RWPE1 (cell line): ENCODE measurements around the gene RNU5B-1.

Source experiments
- CTCF ChIA-PET: fragments of 350-600 bp; sonication (Branson Sonifier 250); formaldehyde crosslinking; extraction: SDS; loops from one replicate; lab custom pipeline; 2021; lab: Yijun Ruan, JAX
- POLR2A ChIA-PET: fragments of 400-600 bp; formaldehyde crosslinking; extraction: SDS; loops from one replicate; lab custom pipeline; 2020; ENCODE audit warnings: antibody characterized with exemption; ENCODE audit not compliant: low non-redundant PET; lab: Yijun Ruan, JAX
- DNase-seq: peaks from one replicate; pipeline ENCODE4 v3.0.0; 2012; ENCODE audit warnings: low spot score
- H3K27ac ChIP-seq: fragments of 450-650 bp; 2 replicates; pipeline ENCODE4 v1.5.1; 2017
- TF ChIP-seq, protein P1 (sequence below): fragments of 450-650 bp; conservative IDR thresholded peaks from 2 replicates; pipeline ENCODE4 v1.5.1; 2017; ENCODE audit warnings: low read depth, mild to moderate bottlenecking

Gene RNU5B-1

GRCh38 chr15:65286704-65287519, 17.6 kb upstream of the RNU5B-1 start, which contains the start of gene PARP16:
Gene PARP16, minus strand, starts transcription at chr15:65286883. Its CDS starts 457 bp downstream, at chr15:65286426.
- POLR2A ChIA-PET, result interaction anchor here (0.6 to 0.7 kb wide), 2 partner anchors 11 to 361 kb away, joined by 4 to 9 read pairs; no protein-coding TSS in a partner anchor
- CTCF ChIA-PET, result interaction anchor here (0.5 to 0.8 kb wide), 4 partner anchors 10 to 253 kb away, joined by 3 to 5 read pairs (median 4); no protein-coding TSS in a partner anchor
- H3K27ac ChIP-seq, result peak within 1 kb of the TSS; percentile 91
- TF ChIP-seq, protein P1, sequence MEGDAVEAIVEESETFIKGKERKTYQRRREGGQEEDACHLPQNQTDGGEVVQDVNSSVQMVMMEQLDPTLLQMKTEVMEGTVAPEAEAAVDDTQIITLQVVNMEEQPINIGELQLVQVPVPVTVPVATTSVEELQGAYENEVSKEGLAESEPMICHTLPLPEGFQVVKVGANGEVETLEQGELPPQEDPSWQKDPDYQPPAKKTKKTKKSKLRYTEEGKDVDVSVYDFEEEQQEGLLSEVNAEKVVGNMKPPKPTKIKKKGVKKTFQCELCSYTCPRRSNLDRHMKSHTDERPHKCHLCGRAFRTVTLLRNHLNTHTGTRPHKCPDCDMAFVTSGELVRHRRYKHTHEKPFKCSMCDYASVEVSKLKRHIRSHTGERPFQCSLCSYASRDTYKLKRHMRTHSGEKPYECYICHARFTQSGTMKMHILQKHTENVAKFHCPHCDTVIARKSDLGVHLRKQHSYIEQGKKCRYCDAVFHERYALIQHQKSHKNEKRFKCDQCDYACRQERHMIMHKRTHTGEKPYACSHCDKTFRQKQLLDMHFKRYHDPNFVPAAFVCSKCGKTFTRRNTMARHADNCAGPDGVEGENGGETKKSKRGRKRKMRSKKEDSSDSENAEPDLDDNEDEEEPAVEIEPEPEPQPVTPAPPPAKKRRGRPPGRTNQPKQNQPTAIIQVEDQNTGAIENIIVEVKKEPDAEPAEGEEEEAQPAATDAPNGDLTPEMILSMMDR, result no peak
- peak; percentile 81 for DNase-seq

DNA sequence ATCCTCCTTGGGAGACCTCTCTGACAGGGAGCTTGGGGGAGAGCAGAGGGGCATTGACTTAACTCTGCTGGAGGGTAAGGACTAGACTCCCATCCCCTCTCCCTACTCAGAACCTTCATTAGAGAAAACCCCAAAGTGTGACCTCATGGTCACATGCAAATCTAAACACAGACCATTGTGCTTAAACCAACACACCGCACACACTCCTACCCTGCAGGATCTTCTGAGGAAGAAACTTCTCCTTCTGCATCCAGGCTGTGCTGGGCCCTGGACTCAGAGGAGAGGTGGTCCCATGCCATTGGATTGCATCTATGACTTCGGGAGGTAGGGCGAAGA, 17.0 kb upstream of the RNU5B-1 start:
- TF ChIP-seq, protein P1, result no peak
- CTCF ChIA-PET, result interaction anchor here (0.5 to 0.8 kb wide), 2 partner anchors 9 to 69 kb away, joined by 3 to 4 read pairs; no protein-coding TSS in a partner anchor
- no peak for DNase-seq
- H3K27ac ChIP-seq, result peak overlapping the region; percentile 91
- POLR2A ChIA-PET, result no interaction called here

DNA sequence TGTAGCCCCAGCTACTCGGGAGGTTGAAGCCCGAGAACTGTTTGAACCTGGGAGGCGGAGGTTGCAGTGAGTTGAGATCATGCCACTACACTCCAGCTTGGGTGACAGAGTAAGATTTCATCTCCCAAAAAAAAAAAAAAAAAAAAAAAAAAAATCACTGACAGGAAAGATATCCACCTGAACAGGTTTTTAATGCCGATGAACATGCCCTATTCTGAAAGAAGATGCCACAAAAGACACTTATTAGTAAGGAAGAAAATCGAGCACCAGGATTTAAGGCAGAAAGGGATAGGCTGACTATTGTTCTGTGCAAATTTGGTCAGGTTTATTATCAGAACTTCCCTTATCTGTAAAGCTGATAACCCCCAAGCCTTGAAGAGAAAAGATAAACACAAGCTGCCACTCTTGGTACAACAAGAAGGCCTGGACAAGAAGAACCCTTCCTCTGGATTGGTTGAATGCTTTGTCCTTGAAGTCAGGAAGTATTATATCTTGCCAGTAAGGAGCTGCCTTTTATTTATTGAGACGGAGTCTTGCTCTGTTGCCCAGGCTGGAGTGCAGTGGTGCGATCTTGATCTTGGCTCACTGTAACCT, 15.1 kb upstream of the RNU5B-1 start:
- H3K27ac ChIP-seq, result no peak overlapping the region
- ChIA-PET CTCF (no interaction called here), POLR2A (interaction anchor here (0.8 kb wide), 1 partner anchor 753 kb away, joined by 5 read pairs; no protein-coding TSS in a partner anchor)
- DNase-seq, result no peak
- TF ChIP-seq, protein P1, result no peak

DNA sequence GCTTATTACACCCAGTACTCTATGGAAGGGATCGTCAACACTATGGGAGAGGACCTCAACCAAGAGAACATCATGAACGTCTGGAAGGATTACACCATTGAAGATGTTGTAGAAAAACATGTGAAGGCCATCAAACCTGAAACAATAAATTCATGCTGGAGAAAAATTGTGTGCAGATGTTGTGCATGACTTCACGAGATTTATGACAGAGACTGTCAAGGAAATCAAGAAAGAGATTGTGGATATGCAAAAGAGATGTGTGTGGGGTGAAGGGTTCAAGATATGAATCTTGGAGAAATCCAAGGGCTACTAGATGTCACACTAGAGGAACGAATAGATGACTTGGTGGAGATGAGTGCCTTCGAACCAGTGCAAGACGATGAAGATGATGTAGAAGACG, 14.2 kb upstream of the RNU5B-1 start:
- ChIA-PET POLR2A (no interaction called here), CTCF (no interaction called here)
- H3K27ac ChIP-seq, result no peak overlapping the region
- TF ChIP-seq, protein P1, result no peak
- DNase-seq, result no peak

- CTCF ChIA-PET, result interaction anchor here (0.7 kb wide), 1 partner anchor 53 kb away, joined by 3 read pairs; no protein-coding TSS in a partner anchor
- POLR2A ChIA-PET, result no interaction called here
- no peak overlapping the region for H3K27ac ChIP-seq
- TF ChIP-seq, protein P1, result no peak
- no peak for DNase-seq
Observed at GRCh38 chr15:65292938-65293518, 11.4 kb upstream of the RNU5B-1 start.

DNA sequence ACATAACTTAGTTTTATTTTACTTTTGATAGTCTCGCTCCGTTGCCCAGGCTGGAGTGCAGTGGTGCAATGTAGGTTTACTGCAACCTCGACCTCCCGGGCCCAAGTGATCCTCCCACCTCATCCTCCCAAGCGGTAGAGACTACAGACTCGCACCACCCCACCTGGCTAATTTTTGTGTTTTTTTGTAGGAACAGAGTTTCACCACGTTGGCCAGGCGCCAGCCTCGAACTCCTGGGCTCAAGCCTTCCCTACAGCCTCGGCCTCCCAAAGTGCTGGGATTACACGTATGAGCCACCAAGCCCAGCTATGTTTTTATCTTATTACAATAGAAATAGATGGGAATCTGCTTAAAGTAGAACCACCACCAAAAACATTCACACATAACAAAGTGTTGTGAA, 5.7 kb upstream of the RNU5B-1 start:
- H3K27ac ChIP-seq, result no peak overlapping the region
- TF ChIP-seq, protein P1, result no peak
- CTCF ChIA-PET, result interaction anchor here (1.1 kb wide), 1 partner anchor 22 kb away, joined by 4 read pairs; no protein-coding TSS in a partner anchor
- DNase-seq, result no peak
- POLR2A ChIA-PET, result no interaction called here
